Lower lobe of right lung (tissue), 2 donors: Measurements from ENCODE around the gene YIPF7. TPM values are rescaled to one million over a fixed set of nuclear protein-coding genes. Genes with fewer than 3 reads are reported as not detected.

Experiments
- ATAC-seq, 2 donors: fragments of 200-7000 bp; cut with Tn5 transposase; one replicate each; pipeline ENCODE4 v1.9.1; 2020 to 2022; ENCODE audit warnings: mild to moderate bottlenecking in 2 of 2, moderate library complexity in 2 of 2
- DNase-seq: peaks from one replicate; pipeline ENCODE4 v3.0.0-alpha.2; 2020
- H3K27ac ChIP-seq: fragments of 200-600 bp; one replicate; pipeline ENCODE4 v1.8.0; 2022
- H3K27me3 ChIP-seq: fragments of 200-600 bp; one replicate; pipeline ENCODE4 v1.8.0; 2022; ENCODE audit warnings: low read depth
- H3K36me3 ChIP-seq: fragments of 200-600 bp; one replicate; pipeline ENCODE4 v1.8.0; 2022; ENCODE audit warnings: mild to moderate bottlenecking
- H3K4me1 ChIP-seq: fragments of 200-600 bp; one replicate; pipeline ENCODE4 v1.8.0; 2022
- H3K4me3 ChIP-seq: fragments of 200-600 bp; one replicate; pipeline ENCODE4 v1.8.0; 2022; ENCODE audit warnings: mild to moderate bottlenecking
- H3K9me3 ChIP-seq: fragments of 200-600 bp; one replicate; pipeline ENCODE4 v1.8.0; 2022
- CTCF ChIP-seq: fragments of 200-600 bp; IDR thresholded peaks from one replicate; pipeline ENCODE4 v1.8.0; 2022; ENCODE audit warnings: antibody characterized with exemption, mild to moderate bottlenecking
- intact Hi-C: fragments of 100-400 bp; cut with DNase I; formaldehyde crosslinking; loops from one replicate; pipeline ENCODE4 v1.11.0; 2022
- total RNA-seq: library from RNA; stranded (reverse); fragmentation: NEBNext Ultra II Directional; extraction: Animal tissue kit (Norgen Biotek cat#: 25700); gene quantifications from one replicate; pipeline ENCODE4 v1.2.1, GENCODE V29; 2021
- donor health status: DM: no; HTN: yes; CAD: no; lungs with severe emphysema.

The YIPF7 gene
- total RNA-seq, 1 donor from 2014 or later = not detected

DNA sequence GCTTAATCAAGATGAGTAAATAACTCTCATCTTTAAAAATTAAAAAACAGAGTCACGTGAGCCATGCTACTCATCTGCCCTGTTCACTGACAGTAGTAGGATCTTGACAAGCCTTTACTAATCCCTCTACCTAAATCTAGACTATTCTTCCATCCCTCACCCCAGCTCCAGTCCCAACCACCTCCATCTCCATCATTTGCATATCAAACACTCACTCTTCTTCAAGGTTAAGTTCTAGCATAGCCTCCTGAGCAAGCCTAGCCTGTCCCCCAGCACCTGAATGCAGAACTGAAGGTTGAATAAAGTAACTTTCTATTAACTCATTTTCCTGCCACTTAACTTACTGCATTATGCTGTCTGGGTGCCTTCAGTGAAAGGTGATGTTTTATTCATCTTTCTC is 72.5 kb downstream of the YIPF7 start:
- H3K27me3 ChIP-seq = no peaks in the 10 kb centered on the region
- intact Hi-C loops = no loop called here
- DNase-seq (no peak), ATAC-seq (no peak)
- no peak for TF ChIP-seq CTCF
- no peaks in the 10 kb centered on the region for H3K36me3 ChIP-seq
- H3K27ac ChIP-seq = no peak overlapping the region
- no peak overlapping the region for H3K4me3 ChIP-seq
- no peaks in the 10 kb centered on the region for H3K9me3 ChIP-seq
- H3K4me1 ChIP-seq = no peaks in the 10 kb centered on the region

Other genes with a start within 250 kb of the YIPF7 start
- not detected for gene KCTD8, start 202.8 kb downstream of the YIPF7 start, total RNA-seq
- 18.4 TPM for gene GUF1, start 26.8 kb upstream of the YIPF7 start, total RNA-seq
- gene GNPDA2, start 74.9 kb upstream of the YIPF7 start, total RNA-seq = 12.7 TPM